GM19193 (cell line): ENCODE data around the gene ZNHIT1.

Experiments
- POLR2A ChIP-seq: IDR thresholded peaks from 4 replicates; pipeline ENCODE4 v1.6.1; 2011; ENCODE audit not compliant: insufficient read depth, insufficient read length; ENCODE audit errors: extremely low read depth

The ZNHIT1 gene

DNA sequence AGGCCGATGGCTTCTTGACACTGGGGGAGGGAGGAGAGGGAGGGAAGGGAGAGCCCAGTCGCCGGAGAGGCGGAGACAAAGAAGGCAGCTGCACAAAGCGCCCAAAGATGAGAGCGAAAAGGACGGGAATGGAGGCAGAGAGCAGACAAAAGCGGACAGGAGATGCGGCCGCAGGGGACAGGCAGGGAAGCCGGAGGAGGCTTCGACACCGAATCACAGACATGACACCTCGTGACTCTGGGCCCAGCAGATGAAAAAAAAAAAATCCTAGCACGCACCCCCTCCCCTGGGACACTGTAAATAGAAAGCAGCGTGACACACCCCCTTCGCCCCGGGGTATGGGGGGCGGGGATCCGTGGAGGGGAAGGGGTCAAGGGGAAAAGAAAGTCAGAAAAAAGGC is 38.8 kb upstream of the ZNHIT1 start:
- TF ChIP-seq POLR2A, result no peak

DNA sequence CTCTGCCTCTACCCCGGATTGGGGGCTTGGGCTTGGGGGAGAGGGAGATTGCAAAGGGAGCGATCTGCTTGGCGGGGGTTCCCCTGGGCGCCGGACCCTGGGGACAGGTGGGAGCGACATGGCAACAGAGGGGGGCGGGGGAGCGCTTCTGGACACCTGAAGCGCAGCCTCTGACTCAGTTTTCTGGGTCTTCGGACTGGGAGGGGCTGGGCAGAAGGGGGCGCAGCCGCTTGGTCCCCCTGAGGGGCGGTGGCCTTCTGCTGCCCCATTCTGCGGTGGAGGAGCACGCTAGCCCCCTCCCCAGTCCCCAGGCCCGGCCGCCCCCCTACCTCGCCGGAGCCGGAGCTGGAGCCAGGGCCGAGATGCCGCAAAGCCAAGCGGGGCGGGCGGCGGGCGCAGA is 38.3 kb upstream of the ZNHIT1 start:
- no peak for TF ChIP-seq POLR2A

DNA sequence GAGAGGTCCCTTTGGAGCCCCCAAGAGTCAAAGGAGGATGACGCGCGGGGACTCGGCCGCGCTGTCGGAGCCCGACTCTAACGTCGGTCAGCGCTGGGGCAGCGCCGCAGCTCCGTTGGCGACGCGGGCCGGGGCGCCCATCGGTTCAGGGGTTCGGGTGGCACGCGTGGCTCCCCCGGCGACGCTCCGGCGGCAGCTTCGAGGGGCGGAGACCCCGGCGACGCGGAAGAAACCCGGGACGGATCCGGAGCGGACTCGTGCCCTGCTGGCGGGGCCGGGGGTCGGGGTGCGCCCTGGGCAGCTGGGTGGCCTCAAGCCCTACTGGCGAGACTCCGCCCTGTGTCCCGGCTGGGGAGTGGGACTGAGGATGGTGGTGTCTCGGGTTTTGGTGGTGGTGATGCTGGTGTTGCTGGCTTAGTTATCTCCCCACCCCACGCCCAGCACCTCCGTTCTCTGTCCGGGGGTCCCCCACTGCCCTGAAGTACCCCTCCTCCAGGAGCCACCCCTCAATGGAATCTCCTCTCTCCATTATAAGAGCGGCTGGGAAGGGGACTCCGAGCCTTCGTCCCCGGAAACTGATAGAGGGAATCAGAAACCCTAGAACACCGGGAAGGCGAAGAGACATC is 37.7 kb upstream of the ZNHIT1 start, which contains the start of gene NAT16:
Gene NAT16, minus strand, starts transcription at position 164 of the 626 bp plus-strand sequence. CDS start 5,486 bp downstream, outside the sequence.
- no peak for TF ChIP-seq POLR2A

DNA sequence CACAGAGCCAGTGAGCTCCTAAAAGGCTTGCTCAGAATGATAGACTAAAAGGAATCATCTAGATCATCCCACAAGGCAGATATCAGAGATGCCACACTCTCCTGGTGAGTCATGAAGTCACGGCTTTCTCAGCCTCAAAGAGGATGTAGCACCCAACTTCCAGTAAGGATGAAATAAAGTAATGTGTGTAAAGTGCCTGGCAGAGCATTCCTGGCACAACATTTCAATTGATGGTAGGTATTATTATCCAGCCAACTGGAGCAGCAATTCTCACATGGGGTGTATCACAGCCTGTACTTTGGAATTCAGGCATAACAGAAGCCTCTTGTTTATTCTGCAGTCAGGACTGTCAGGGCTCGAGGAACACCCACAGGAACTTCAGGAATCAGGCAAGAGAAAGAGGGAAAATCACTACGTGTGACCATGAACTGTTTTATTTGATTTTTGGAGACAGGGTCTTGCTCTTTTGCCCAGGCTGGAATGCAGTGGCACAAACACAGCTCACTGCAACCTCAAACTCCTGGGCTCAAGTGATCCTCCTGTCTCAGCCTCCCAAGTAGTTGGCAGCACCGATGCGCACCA is 32.6 kb upstream of the ZNHIT1 start:
- TF ChIP-seq POLR2A, result no peak

DNA sequence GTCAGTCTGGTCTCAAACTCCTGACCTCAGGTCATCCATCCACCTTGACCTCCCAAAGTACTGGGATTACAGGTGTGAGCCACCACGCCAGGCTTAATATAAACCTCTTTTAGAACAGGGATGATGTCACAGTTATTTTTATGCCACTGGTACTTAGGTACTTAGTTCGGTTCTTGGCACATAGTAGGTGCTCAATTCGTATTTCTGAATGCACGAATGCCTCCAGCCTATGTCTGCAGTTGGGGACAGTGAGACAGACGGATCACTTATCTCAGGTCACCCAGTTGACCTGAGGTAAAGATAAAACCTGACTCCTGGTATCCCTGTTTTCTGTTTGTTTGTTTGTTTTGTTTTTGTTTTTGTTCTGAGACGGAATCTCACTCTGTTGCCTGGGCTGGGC is 31.8 kb upstream of the ZNHIT1 start:
- no peak for TF ChIP-seq POLR2A

DNA sequence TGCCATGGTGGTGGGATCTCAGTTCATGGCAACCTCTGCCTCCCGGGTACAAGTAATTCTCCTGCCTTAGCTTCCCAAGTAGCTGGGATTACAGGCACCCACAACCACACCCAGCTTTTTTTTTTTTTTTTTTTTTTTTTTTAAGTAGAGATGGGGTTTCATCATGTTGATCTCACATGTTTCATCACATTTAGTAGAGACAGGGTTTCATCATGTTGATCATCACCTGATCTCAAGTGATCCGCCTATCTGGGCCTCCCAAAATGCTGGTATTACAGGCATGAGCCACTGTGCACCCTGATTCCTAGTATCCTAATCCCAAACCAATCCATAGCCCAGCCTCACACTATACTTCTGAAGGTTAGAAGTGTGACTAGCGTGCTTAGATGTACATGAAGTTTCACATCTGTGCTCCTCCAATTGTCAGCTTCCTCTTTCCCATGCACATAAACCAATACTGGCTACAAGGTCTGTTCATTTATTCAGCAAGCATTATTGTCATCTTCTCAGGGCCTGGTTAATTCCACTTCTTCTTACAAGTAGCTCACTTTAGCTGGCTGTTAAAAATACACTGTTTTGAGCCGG is 31.0 kb upstream of the ZNHIT1 start:
- TF ChIP-seq POLR2A, result no peak

DNA sequence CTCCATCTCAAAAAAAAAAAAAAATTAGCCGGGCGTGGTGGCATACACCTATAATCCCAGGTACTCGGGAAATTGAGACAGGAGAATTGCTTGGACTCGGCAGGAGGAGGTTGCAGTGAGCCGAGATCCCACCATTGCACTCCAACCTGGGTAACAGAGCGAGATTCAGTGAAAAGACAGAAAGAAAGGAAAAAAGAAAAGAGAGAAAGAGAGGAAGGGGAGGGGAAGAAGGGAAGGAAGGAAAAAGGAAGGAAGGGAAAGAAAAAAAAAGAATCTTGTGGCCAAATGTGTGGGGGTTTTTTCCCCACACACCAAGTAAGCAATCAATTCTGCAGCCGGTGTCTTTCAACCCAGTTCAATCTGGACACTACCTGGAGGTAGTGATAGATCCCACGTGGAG is 28.9 kb upstream of the ZNHIT1 start:
- no peak for TF ChIP-seq POLR2A

DNA sequence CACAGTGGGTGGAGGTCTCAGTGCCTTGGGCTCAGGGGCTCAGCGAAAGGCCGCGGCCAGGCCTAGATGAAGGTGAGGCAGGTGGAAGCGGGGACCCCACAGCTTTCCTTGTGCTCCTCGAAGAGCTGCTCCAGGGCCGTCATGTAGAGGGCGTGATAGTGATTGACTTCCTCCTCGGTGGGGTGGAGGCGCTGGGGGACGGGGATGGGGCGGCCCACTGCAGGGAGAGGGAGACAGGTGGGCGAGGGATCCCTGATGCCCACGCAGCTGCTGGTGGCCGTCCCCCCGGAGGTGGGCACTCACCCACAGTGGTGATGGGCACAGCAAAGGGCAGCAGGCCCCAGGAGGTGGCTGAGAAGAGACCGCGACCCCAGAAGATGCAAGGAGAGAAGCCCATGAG is 22.1 kb upstream of the ZNHIT1 start:
- no peak for TF ChIP-seq POLR2A

DNA sequence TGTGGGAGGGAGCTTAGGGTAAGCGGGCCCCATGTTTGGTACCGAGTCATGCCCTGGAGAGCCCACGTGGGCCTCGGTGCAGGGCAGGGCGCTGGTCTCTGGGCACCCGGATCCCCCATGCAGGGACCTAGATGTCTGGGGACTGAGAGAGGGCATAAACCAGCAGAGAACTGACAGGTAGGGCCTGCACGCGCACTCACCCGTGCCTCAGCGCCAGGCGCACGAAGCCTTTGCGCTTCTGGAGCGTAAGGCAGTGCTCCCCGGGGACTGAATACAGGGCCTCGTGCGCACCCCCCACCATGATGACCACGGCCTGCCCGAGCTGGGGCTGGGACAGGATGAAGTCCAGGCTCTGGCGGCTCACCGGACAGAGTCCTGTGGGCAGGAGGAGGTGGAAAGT is 20.0 kb upstream of the ZNHIT1 start:
- no peak for TF ChIP-seq POLR2A

DNA sequence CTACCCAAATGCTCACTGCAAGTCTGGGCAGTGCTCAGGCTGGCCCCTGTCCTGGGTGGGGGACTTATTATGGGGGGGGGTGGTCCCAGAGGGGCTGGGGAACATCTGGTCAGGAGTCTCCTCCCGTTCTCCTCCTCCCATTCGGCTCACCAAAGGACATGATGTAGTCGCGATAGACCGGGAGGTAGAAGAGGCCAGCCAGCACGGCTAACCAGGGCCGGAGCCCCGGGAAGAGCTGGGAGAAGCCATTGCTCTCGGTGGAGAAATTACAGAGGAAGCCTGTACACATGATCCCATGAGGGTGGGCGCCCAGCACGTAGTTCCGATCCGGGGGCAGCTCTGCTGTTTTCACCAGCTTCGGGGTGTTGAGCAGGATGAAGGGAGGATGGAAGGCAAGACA is 19.5 kb upstream of the ZNHIT1 start:
- no peak for TF ChIP-seq POLR2A

DNA sequence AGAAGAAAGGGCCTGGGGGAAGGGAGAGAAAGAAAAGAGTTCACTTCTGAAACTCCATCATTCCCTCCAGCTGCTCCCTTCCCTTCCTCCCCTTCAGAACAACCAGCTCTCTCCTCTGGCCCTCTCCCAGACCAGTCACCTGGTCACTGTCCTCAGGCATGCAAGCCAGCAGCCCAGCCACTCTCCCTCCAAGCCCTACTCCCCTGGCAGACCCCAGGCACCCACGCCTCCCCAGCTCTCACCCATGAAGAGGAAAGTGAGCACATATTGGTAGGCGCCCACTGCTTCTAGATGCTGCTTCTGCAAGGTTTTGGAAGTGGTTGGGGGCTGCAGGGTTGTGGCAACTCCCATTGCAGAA is 17.5 kb upstream of the ZNHIT1 start:
- no peak for TF ChIP-seq POLR2A

DNA sequence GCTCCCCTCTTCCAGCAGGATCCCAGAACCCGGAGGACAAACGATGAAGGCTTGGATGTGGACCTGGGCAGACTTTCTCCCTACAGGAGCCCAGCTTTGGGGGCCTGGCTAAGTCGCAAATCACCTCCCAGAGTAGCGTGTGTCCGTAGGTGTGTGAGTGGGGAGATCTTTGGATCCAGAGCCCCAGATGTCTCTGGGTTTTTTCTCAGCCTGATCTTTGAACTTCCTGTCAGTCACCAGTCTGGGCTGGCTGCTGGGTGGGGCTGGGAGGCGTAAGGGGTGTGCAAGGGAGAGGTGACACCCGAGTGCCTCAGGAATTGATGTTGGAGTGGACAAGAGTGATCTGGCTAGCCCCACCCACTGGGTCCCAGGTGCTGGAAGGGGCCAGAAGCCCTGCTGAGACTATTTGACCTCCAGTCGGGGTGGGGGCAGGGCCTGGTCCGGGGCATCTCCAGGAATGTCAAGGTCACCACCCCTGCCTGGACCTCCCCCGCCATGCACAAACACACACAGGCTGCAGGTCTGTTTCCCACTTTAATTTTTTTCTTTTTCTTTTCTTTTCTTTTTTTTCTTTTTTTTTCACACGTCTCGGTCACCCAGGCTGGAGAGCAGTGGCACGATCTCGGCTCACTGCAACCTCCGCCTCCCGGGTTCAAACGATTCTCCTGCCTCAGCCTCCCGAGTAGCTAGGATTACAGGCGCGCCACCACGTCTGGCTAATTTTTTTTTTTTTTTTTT is 16.9 kb upstream of the ZNHIT1 start, which contains the start of gene MOGAT3:
Gene MOGAT3, minus strand, starts transcription at position 175 of the 738 bp plus-strand sequence. CDS start 182 bp downstream, outside the sequence.
- no peak for TF ChIP-seq POLR2A

DNA sequence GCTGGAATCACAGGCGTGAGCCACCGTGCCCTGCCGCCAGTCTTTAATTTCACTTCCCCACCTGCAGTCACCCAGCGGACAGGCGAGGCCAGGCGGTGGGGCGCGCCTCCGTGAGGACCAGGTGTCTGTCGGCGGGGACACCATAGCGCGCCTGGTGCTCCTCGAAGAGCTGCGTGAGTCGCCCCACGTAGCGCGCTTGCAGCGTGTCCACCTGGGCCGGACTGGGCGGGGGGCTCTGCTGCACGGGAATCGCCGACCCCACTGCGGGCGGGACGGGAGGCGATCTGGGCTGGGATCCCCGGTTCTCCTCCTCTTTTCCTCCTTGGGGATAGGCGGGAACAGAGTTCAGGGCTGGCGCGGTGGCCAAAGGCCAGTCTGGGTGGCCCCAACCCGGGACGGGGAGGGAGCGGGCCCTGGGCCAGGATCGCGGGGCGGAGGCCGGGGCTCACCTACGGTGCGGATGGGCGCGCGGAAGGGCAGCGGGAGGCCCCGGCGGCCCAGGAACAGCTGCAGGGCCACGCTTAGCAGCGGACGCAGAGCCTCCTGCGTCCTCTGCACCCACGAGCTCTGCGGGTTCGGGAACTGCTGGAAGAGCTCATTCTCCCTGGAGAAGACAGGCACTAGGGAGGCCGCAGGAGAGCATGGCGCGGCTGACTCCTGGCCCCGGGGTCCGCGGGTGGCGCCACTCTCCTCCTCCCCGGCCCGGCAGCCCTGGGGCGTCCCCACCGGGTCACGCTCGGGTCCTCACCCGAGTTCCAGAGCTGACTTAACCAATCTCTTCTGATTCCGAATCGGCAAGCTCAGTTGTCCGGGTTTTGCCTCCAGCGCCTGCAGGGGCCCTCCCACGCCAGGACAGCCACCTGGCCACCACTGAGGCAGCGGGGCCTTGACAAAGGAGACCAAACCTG is 16.0 kb upstream of the ZNHIT1 start:
- no peak for TF ChIP-seq POLR2A

DNA sequence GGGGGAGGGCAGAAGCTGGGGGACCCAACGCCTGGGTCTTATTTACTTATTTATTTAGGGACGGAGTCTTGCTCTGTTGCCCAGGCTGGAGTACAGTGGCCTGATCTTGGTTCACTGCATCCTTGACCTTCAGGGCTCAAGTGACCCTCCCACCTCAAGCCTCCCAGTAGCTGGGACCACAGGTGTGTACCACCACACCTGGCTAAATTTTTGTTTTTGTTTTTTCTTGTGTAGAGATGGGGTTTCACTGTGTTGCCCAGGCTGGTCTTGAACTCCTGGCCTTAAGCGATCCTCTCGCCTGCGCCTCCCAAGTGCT is 15.4 kb upstream of the ZNHIT1 start:
- no peak for TF ChIP-seq POLR2A
